AG09319 (cell line): ENCODE results near the gene VPS33B.

Experiments
- DNase-seq: peaks from one replicate; pipeline ENCODE4 v3.0.0-alpha.2; 2010; ENCODE audit warnings: low read depth; ENCODE audit errors: extremely low read depth
- CTCF ChIP-seq: IDR thresholded peaks from 2 replicates; pipeline ENCODE4 v1.5.1; 2011; ENCODE audit warnings: low read depth, mild to moderate bottlenecking, inconsistent platforms, low read length, moderate library complexity

VPS33B gene

GRCh38 chr15:90989040-90989768 lies 33.2 kb downstream of the VPS33B start:
- TF ChIP-seq CTCF: no peak
- no peak for DNase-seq

- TF ChIP-seq CTCF: no peak
- DNase-seq: no peak
Observed at GRCh38 chr15:90988296-90988695, 34.1 kb downstream of the VPS33B start.

GRCh38 chr15:90987561-90988141 lies 34.7 kb downstream of the VPS33B start:
- no peak for TF ChIP-seq CTCF
- no peak for DNase-seq

GRCh38 chr15:90986790-90987507 lies 35.4 kb downstream of the VPS33B start:
- no peak for TF ChIP-seq CTCF
- DNase-seq: no peak

DNA sequence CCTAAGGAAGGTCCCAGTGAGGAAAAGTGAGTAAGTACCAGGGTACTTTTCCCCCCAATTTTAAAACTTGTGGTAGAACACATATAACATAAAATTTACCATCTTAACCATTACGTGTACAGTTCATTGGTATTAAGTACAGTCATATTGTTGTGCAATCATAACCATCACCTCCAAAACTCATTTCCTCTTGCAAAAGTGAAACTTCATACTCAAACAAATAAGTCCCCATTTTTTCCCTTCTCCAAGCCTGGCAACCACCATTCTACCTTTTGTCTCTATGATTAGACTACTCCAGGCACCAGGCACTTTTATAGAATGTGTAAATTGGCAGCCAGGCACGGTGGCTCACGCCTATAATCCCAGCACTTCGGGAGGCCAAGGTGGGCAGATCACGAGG lies 40.3 kb downstream of the VPS33B start:
- DNase-seq: no peak
- TF ChIP-seq CTCF: no peak

DNA sequence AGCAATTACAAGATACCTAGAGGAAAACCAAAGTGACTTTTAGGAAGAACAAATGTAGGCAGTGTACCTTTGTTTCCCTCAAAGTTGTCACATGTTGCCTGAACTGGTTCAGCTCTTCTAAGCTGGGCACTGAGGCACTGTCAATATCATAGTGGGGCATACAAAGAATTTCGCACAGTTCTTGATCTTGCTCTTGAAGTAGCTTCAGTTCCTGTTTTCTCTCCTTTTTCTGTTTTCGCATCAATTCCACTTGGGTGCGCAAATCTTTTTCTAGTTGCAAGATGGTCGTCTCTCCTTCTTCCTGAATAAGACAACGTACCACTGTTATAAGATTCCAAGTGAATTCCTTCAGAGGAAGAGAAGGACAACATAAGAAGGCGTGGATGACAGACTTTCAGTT lies 40.7 kb downstream of the VPS33B start:
- no peak for TF ChIP-seq CTCF
- DNase-seq: no peak

GRCh38 chr15:90979582-90979981 lies 42.8 kb downstream of the VPS33B start:
- no peak for TF ChIP-seq CTCF
- DNase-seq: no peak
